Fibroblast of pulmonary artery (primary cell): Measurements from ENCODE around the gene PIK3AP1.

Experiments used
- DNase-seq: peaks from one replicate; pipeline ENCODE4 v3.0.0-alpha.2; 2010; ENCODE audit warnings: low read depth
- H3K4me3 ChIP-seq: replicated peaks from 2 replicates; pipeline ENCODE4 v1.5.1; 2011; ENCODE audit warnings: low read depth, mild to moderate bottlenecking, control low read depth, low read length, moderate library complexity
- TF ChIP-seq, protein P1 (sequence below): IDR thresholded peaks from 2 replicates; pipeline ENCODE4 v1.5.1; 2011; ENCODE audit warnings: mild to moderate bottlenecking, control low read depth, low read length, inconsistent platforms; ENCODE audit errors: missing control alignments

Gene PIK3AP1

GRCh38 chr10:96695975-96696634 is 24.2 kb downstream of the PIK3AP1 start:
- H3K4me3 ChIP-seq = no peak overlapping the region
- TF ChIP-seq, protein P1, sequence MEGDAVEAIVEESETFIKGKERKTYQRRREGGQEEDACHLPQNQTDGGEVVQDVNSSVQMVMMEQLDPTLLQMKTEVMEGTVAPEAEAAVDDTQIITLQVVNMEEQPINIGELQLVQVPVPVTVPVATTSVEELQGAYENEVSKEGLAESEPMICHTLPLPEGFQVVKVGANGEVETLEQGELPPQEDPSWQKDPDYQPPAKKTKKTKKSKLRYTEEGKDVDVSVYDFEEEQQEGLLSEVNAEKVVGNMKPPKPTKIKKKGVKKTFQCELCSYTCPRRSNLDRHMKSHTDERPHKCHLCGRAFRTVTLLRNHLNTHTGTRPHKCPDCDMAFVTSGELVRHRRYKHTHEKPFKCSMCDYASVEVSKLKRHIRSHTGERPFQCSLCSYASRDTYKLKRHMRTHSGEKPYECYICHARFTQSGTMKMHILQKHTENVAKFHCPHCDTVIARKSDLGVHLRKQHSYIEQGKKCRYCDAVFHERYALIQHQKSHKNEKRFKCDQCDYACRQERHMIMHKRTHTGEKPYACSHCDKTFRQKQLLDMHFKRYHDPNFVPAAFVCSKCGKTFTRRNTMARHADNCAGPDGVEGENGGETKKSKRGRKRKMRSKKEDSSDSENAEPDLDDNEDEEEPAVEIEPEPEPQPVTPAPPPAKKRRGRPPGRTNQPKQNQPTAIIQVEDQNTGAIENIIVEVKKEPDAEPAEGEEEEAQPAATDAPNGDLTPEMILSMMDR = no peak
- no peak for DNase-seq

GRCh38 chr10:96695366-96695765 is 24.9 kb downstream of the PIK3AP1 start:
- no peak for DNase-seq
- TF ChIP-seq, protein P1 = no peak
- no peak overlapping the region for H3K4me3 ChIP-seq

DNA sequence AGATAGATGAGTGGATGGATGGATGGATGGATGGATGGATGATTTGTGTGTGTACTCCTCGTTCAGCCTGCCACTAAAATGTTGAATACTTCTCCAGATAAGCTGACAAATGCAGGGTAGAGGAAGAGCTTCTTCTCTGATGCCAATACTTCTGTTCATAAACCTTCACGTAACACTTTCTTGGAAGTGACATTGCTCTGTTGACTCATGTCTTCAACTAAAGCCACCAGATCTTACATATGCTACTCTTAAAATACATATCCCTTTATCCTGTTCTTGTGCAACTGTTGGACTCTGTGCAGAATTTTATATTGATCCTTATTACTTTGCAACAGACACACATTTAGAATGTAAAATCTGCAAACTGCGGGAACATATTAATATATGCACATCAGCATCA is 26.9 kb downstream of the PIK3AP1 start:
- TF ChIP-seq, protein P1 = no peak
- DNase-seq = no peak
- H3K4me3 ChIP-seq = no peak overlapping the region

DNA sequence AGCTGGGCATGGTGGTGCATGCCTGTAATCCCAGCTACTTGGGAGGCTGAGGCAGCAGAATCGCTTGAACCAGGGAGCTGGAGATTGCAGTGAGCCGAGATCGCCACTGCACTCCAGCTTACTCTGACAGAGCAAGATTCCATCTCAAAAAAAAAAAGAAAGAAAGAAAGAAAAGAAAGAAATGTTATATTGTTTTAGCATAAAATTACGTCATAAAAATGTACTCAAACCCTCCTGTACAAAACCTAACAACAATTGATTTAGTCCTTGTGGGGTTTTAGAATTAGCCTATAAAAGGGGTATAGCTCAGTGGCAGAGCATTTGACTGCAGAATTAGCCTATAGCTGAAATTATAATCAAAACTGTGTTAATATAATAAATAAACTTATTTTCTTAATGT is 27.9 kb downstream of the PIK3AP1 start:
- H3K4me3 ChIP-seq = no peak overlapping the region
- DNase-seq = no peak
- TF ChIP-seq, protein P1 = no peak

GRCh38 chr10:96691761-96692160 is 28.6 kb downstream of the PIK3AP1 start:
- TF ChIP-seq, protein P1 = no peak
- no peak for DNase-seq
- no peak overlapping the region for H3K4me3 ChIP-seq

- DNase-seq = no peak
- H3K4me3 ChIP-seq = no peak overlapping the region
- TF ChIP-seq, protein P1 = no peak
Measured at GRCh38 chr10:96690755-96691730, 29.3 kb downstream of the PIK3AP1 start.
